Activated CD4-positive, alpha-beta T cell treated with anti-CD3 and anti-CD28 coated beads, Interleukin-2, amount 50 U/mL, for 1 hour (primary cell): Measurements from ENCODE around the gene KY.

Experiments
- DNase-seq: peaks from one replicate; pipeline ENCODE4 v3.0.0-alpha.2; 2020

The KY gene, protein sequence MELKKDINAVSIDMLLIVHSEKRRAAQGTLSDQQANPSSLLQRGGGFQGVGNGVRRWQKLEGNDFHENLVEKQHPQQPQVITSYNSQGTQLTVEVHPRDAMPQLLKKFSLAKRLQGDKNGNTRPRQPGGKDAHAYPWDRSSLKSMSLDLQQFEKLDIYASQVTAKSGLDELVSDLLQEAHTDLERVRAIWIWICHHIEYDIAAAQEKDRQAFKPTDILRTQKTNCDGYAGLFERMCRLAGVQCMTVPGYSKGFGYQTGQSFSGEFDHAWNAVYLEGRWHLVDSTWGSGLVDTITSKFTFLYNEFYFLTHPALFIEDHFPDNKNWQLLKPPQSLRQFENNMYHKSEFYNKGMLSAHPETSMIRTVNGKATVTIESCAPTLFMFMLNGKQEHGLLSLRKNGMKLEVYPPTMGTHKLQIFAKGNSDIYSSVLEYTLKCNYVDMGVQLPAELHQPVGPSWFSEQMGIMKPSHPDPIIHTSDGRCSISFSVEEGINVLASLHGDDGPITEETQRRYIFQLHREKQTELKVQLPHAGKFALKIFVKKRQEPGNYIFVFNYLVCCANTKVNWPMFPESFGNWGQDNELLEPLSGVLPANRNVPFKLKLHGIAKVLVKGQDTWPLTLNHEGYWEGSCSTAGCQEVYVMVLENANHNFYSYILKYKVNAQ

DNA sequence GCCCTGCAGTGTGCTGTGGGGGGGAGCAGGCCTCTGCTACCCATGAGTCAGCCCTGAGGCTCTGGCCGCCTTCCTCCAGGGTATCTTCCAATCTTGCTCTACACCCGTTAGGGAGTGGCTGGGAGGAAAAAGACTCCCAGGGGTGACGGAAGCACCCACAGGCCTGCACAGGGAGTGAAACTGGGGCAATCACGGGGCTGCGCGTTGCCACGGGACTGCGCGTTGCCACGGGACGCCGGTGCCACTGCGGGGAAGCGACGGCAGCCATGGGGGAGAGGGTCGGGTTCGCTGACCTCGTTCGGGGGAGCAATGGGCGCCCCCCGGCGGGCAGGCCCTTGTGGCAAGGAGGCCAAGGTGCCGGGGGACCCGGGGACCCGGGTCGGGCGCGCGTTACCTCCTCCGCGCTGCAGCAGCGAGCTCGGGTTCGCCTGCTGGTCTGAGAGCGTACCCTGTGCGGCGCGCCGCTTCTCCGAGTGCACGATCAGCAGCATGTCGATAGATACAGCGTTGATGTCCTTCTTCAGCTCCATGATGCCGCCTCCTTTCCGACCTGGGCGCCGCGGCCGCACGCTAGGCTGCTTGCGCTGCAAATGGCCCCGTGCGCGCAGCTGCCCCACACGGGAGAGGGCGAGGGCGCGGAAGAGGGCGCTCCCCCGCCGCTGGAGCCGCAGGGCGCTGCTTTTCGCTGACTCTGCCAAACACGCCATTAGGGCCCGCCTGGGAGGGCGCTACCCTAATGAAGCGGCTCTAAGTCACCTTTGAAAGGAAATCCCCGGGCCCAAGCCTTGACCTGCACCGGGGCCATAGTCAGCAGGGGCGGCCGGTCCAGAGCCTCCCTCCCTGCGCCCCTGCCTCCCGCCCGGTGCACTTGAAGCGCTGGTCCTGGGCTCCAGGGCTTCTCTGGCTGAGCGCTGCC, at the start of gene KY:
TSS of gene KY (minus strand) at position 592 of the 916 bp plus-strand sequence. CDS start at position 530, 62 bp downstream.
- DNase-seq, result no peak

DNA sequence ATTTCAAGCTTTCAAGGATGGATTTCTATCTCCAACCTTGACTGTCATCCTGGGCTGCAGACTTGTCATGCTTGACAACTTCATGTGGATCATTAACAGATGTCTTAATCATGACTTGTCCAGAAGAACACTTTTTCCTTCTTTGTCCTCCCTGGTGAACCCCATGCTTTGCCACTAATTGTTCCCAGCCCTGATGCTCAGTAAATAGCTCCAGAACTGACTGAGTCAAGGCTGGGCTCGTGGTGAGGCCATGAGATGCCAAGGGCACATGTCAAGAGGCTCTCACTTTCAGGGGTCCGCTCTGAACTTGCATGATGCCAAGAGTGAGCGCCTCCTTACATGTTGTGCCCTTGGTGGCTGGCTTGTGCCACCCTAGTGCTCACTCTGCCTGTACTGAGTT, 48.9 kb upstream of the KY start:
- no peak for DNase-seq

DNA sequence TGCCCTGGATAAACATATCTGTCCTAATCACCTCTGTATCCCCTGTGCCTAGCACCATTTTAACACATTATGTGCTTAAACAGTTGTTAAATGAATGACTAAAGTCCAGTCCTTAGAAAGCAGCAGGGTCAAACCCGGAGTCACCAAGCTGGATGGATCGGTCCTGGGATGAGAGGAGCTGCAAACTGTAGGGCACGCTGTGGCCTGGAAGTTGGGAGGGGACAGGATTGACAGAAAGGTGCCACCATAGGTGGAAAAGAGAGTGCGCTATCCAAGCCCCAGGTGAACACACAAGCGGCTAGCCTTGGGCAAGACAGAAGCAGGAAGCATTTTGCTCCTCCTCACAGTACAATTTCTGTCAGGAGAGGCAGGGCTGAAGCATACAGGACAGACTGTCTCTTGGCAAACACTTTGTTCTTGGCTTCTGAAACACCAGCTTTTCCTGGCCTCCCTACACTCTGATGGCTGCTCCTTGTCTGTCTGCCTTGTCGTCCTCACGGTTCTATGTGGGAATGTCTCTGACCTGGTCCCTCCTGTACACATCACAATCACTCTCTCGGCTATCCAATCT, 48.4 kb upstream of the KY start:
- DNase-seq, result no peak

DNA sequence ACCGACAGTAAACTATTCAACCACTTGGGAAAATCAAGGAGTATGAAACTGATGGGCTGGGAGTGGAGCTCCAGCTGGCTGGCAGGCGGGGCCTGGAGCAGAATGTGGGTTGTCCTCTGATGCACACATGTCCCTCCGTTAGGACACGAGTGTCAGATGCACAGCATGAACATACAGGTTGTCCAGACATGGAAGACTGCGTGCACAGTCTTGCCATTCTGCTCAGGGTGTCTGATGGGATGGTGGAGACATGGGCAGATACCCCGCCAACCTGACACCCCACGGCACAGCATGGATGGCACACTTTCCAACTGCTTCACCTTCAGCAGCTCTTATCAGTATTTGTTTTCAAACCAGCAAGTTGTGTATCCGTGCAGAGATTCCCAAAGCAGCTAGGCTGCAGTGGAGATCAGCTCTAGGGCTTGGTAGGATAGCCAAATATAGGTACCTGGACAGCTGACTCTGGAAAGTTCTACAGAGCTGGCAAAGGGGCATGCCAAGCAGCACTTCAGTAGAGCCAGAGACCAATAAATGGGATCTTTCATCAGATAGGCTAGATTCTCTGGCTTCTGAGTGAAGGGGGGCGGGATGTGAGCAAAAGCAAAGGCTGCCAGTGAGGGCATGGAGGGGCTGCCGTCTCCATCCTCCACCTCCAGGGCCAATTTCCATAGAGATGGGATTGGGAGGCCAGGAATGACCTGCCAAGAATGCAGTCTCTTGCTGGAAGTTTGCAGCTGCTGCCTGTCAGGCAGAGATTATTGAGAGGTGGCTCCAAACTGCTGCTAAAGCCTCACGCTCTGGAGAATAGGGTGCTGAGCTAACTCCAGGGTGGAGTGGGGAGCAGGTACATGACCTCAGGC, 47.2 kb upstream of the KY start:
- DNase-seq, result no peak

DNA sequence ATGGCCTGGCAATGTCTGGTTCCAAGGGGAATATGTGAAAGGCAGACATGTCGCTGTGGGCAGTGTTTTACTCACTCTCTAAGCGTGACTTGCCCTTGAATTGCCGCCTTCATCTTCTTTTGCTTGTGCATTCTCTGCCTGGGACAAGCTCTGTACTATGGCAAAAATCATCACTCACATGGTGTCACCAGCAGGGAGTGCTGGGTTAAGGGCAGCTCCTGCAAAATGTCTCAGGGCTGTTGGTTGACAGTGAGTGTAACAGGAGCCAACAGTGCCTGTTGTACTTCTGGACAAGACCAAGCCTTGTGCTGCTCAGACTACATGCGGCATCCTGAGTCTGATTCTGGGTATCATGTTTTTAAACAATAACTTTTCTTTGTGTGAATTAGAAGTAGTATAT, 45.3 kb upstream of the KY start:
- no peak for DNase-seq

DNA sequence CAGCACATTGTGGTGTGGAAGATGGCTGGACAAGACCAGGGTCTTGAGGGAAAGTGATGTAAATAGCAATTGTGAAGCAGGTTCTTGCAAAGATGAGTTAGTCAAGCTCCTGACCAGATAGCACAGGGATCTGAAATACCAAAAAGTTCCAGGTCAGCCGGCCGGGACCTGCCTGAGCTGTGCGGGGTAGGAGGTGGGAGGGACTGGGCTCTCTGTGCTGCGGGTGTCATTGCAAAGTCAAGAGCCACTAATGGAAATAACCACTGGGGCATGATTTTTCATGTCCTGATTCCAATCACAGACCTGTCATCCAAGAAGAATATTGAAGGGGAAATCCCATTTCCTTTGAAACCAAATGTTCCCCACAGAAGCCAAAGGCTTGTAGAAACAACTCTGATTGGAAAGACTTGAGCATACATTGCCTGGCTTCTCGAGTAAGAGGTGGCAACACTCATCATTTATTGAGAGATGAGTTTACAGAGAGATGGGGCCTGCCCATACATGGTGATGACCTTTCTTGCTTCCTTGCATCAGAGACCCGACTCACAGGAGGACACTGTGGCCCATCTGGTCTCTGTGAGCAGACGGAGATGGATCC, 44.2 kb upstream of the KY start:
- DNase-seq, result no peak

DNA sequence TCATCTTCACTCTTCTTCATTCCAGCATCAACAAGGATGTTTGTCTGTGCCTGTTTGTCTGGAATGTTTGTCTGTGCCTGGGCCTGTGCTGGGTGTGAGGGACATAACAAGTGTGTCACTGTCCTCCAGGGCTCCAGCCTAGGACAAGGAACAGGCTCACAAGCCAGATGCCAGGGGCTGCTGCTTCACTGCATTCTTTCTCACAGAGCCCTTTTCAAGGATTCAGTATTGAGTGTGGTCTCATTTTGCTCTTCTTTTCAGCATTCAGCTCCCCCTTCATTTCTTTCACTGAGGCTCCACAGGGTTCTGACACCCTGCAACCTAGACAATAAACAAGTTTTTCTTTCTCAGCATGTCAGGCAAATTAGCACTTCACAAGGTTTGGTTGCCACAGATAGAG, 43.6 kb upstream of the KY start:
- no peak for DNase-seq

DNA sequence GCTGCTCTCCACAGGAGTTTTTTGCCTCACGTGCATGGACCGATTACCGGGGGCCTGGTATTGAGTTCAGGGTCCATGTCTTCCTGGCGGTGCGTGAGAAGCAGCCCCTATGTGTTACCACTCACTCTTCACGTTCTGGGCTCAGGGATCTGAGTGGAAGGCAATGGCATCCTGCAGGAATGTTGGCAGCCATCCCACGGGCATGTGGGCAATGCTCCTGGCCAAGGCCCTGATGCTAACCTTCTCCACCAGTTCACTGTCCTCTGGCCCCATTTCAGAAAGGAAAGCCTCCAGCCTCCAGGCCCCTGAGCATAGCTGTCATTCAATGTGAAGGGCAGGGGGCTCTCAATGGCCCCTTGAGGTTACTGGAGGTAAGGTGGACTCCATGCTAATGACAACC, 43.0 kb upstream of the KY start:
- DNase-seq, result no peak

DNA sequence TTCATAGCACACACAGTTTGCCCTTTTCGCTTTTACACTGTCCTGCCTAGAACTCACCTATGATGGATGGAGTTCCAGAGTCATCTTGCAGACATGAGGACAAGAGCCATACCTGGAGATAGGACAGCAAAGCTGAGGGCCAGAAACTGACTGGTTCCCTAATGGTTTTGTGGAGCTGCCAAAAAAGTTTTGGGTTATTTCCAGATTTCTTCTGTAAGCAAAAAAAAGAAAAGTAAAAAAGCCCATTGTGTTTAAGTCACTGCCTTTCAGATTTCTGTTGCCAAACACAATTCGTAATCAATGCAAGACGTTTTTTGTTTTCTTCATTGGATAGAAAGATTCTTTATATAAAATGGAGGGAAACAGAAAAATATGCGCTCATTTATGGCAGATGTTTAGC, 42.4 kb upstream of the KY start:
- no peak for DNase-seq

DNA sequence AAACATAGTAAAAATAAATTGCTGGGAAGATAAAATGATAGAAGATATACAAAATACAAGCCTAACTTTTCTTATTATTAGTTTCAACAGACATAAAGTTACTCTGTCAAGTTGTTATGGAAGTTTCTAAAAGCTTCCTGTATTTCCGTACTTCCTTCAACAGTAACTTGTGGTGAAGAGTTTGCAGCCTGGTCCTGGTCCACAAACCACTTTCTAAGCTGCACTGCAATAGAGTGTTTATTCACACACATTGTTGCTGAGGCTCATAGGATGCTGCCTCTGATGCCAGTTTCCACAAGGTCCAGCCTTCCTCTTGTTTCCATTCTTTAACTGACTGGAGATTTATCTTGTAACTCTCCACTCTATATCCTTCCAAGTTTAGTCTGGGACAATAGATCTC, 39.4 kb upstream of the KY start:
- DNase-seq, result no peak

DNA sequence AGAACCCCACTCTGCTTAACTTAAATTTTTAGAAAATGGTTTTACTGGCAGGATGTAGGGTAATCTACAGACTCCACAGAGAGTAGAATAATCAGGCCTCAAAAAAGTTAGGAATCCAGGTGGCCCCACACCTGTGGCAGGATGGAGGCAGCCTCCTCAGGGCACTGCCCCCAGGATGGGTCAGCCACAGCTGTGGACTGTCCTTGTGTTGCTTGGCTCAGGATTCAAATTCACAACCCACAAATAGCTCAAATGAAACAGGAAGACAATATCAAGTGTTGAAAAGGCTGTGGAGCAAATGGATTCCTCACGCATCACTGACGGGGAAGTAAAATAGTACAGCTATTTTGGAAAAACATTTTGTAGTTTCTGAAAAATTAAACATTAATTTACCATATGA, 36.8 kb upstream of the KY start:
- DNase-seq, result no peak

DNA sequence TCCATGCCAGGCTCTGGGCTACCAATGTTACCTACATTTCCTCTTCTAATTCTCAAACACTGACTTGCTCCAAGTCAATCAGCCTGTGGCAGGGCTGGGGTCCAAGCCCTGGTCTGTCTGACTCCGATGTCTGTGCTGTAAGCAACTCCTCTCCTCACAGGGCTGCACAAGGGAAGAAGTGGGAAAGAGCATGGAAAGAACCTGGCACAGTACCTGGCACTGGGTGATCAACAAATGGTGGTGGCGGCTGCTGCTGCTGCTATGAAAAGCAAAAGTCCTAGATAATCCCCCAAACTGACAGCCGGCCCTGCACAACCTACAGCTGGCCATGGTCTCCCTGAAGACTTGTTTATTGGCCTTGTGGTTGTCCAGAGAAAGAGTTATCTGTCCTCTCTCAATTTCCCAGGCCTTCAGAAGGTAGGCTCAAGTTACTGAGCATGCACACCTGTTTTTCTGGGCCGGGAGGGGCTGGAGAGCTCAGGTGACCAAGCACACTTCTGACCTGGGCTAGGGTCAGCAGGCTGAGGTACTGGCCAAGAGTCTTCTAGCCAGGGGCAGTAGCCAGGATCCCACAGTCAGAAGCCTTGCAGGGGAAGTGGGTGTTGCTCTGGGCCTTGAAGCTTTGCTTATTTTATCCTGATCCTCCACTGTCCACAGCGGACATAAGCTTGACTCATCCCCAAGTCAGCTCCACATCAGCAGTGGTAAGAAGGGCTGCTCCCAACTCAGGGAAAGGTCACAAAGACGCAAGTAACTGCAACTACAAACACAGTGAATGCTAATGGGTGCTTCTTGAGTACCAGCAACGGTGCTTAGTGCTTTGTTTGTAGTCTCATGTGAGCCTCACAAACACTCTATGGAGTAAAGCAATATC, 35.3 kb upstream of the KY start:
- DNase-seq, result no peak

DNA sequence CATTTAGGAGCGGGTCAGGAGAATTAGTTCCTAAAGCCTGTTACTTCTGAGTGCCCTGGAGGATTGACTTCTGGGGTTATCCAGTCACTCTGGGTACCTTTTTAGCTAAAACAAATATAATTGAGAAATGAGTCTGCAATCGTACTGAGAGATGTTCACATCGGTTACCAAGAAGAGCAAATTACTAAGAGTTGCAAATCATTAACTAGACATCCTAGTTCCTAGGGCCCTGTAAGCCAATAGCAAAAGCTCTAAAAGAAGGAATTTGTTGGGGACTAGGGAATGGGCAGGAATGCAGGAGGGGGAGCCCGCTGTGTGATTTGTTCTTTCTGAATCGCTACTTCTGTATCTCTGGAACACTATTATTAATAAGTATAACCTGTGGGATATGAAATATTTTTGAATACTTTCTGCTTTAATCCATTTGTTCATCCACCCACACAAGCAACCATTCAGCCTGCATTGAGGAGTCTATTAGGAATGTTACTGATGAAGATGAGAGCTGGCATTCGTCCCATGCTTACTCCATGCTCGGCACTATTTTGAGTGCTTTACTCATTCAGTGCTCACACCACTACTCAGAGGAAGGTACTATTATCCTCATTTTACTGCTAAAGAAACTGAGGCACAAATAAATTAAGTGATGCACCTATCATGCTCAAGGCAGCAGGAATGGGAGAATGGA, 31.5 kb upstream of the KY start:
- no peak for DNase-seq

DNA sequence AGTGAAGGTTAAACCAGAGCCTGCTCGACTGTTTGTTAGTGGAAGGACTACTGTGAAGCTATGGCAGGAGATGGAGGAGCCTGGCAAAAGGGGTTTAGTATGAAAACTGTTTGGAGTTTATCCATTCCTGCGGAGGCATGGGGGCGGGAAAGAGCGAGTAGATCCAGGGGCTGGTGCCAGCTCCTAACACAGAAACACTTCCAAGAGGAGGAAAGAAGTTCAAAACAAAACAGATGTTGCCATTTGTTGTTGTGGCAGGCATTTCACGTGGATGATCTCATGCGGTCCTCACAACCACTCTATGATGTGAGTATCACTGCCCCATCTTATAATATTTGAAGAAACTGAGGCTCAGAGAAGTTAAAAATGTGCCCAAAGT, 30.7 kb upstream of the KY start:
- no peak for DNase-seq

DNA sequence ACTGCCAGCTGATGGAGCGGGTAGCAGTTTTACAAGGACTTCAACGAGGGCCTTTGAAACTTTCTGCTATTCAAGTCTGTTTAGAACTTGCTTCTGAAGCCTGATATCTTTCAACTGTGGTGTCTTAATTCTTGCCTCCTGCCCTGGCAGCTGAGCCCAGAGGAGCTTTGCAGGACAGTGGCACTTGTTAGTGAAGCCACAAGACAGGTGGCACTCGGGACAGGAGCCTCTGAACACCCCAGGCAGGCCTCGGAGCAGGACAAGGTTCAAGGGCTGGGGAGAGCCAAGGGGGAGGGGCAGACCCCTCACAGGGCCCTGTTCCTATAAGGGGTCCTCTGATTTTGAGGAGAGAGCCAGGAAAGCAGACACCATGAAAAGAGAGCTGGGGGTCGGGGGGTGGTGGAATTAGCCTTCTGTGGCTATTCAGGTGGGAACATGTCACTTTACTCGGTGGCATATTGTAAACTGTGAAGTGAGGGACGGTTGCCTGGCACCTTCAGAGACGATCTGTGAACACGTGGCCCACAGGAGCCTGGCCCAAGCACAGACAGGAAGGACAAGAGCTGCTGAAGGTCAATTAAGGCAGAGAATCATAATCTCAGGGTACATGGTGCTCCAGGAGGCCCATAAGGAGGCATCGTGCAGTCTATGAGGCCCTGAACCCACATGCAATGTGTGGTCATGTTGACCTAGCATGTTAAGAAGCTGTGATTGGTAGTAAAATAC, 30.1 kb upstream of the KY start:
- no peak for DNase-seq

DNA sequence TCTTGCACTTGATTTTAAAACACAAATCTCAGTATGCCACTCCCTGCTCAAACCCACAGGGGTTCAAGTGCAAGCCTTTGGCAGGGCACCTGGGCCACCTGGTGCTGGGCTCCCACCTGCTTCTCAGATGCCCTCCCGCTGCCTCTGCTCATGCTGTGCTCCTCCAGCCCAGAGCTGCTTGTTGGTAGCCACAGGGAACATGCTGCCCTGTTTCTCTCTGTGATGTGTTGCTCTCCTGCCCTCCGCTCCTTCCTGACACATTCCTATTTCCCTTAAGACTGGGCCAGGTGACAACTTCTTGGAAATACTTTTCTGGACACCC, 27.1 kb upstream of the KY start:
- DNase-seq, result no peak

DNA sequence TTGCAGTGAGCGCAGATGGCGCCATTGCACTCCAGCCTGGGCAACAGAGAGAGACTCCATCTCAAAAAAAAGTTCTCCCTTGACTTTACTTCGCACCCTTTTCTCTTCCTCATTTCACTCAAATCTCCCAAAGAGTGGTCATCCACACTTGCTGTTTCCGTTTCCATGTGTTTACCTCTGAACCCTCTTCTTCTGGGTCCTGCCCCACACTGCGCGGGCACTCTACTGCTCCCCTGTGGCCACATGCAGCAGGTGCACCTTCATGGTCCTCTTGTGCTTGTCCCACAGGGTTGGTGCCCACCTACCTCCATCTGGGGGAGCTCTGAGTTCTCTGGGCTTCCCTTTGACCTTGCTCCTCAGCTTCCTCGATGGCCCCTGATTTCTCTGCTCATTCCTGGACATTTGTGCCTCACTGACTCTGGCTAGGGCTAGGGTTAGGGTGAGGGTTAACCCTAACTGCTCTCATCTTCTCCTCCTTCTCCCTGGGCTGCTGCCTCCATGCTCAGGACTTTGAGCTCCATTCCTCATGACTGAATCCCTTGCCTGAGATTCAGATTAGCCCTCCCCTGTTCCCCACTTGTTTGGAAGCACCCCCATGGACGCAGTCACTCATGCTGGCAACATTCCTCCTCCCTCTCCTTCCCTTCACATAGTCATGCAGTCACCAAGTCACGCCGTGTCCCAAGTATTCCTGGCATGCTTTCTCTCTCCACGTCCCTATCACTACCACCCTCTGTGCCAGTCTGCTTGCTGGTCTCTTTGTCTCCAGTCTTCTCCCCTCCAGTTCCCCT, 26.6 kb upstream of the KY start:
- DNase-seq, result no peak

DNA sequence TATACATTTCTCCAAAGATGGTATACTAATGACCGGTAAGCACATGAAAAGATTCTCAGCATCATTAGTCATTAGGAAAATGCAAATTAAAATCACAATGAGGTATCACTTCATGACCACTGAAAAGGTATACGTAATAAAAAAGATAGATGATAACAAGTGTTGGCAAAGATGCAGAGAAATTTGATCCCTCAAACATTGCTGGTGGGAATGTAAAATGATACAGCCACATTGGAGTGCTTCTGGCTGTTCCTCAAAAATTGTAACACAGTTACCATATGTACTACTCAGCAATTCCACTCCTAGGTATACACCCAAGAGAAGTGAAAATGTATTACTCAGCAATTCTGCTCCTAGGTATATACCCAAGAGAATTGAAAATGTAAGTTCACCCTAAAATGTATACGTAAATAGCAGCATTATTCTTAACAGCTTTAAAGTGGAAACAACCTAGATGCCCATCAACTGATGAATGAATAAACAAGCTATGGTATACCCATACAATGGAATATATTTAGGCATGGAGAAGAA, 25.0 kb upstream of the KY start:
- DNase-seq, result no peak

DNA sequence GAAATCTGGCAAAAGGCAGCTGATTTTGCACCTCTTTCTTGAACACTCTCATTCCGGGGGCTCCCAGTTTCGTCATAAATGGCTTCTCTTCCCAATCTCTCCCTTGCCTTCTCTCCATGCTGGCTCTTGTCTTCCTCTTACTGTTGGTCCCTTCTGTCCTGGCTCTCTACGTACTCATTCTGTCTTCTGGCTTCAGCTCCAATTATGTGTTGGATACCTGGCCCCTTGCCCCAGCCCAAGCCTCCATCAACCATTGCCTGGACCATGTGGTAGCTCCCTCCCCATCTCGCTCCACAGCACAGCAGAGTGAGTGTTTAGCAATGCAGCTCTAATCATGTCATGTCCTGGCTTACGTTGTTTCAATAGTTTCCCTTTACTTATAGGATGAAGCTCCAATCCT, 21.7 kb upstream of the KY start:
- no peak for DNase-seq
